HEK293 (cell line): ENCODE data around the gene TADA1.
A peak's percentile ranks its signal among the peaks of the same experiment; 100 is the strongest.

ENCODE experiments used
- CTCF ChIA-PET: fragments of 350-600 bp; formaldehyde crosslinking; extraction: SDS; loops from one replicate; lab custom pipeline; 2021; ENCODE audit warnings: antibody characterized with exemption; lab: Yijun Ruan, JAX
- POLR2A ChIA-PET: fragments of 300-600 bp; formaldehyde crosslinking; extraction: SDS; loops from one replicate; lab custom pipeline; 2020; ENCODE audit warnings: antibody characterized with exemption, inconsistent platforms; lab: Yijun Ruan, JAX
- H3K27ac ChIP-seq: fragments of 200-500 bp; sonication (Bioruptor generic); 2 replicates; pipeline ENCODE4 v1.5.1; 2014; ENCODE audit warnings: low read depth, low read length, control low read depth, inconsistent platforms; ENCODE audit errors: extremely low read depth
- H3K36me3 ChIP-seq, 2 experiments: fragments of 200-500 bp in 1 of 2; sonication (Bioruptor generic) in 1 of 2; 1 replicate in 1 of 2; 2 replicates in 1 of 2; pipeline ENCODE4 v1.5.1; 2014 to 2017; ENCODE audit warnings: inconsistent platforms in 2 of 2, low read length in 2 of 2; ENCODE audit not compliant: control insufficient read depth in 2 of 2, insufficient read depth in 1 of 2
- H3K4me1 ChIP-seq: fragments of 200-500 bp; sonication (Bioruptor generic); 2 replicates; pipeline ENCODE4 v1.5.1; 2014; ENCODE audit warnings: mild to moderate bottlenecking, low read length, inconsistent platforms; ENCODE audit not compliant: control insufficient read depth, insufficient read depth
- H3K4me3 ChIP-seq: 2 replicates; pipeline ENCODE4 v1.5.1; 2011; ENCODE audit warnings: low read depth, mild to moderate bottlenecking, control low read depth, low read length, moderate library complexity
- H3K9me3 ChIP-seq: fragments of 200-500 bp; sonication (Bioruptor generic); 2 replicates; pipeline ENCODE4 v1.5.1; 2014; ENCODE audit warnings: low read depth, low read length, inconsistent platforms; ENCODE audit not compliant: control insufficient read depth, insufficient read depth
- BCL11B ChIP-seq: fragments of 450-650 bp; formaldehyde crosslinking; IDR thresholded peaks from 2 replicates; pipeline ENCODE4 v1.5.1; 2016; ENCODE audit warnings: low read depth, missing biosample characterization, missing genetic modification characterization
- EGR2 ChIP-seq: fragments of 450-650 bp; formaldehyde crosslinking; IDR thresholded peaks from 2 replicates; pipeline ENCODE4 v1.5.1; 2016; ENCODE audit warnings: low read depth, missing biosample characterization, missing genetic modification characterization
- HOXD13 ChIP-seq: sonication (generic); formaldehyde crosslinking; IDR thresholded peaks from 2 replicates; pipeline ENCODE4 v1.8.0; 2022; ENCODE audit warnings: missing genetic modification reagents, borderline replicate concordance
- MZF1 ChIP-seq: fragments of 450-650 bp; formaldehyde crosslinking; IDR thresholded peaks from 2 replicates; pipeline ENCODE4 v1.5.1; 2017; ENCODE audit warnings: missing biosample characterization, missing genetic modification characterization, borderline replicate concordance
- OSR2 ChIP-seq: fragments of 450-650 bp; formaldehyde crosslinking; IDR thresholded peaks from 2 replicates; pipeline ENCODE4 v1.5.1; 2016; ENCODE audit warnings: missing biosample characterization, missing genetic modification characterization
- OVOL3 ChIP-seq: fragments of 450-650 bp; formaldehyde crosslinking; IDR thresholded peaks from 2 replicates; pipeline ENCODE4 v1.5.1; 2016; ENCODE audit warnings: missing biosample characterization, missing genetic modification characterization
- RBAK ChIP-seq: fragments of 450-650 bp; formaldehyde crosslinking; IDR thresholded peaks from 2 replicates; pipeline ENCODE4 v1.5.1; 2016; ENCODE audit warnings: missing biosample characterization, missing genetic modification characterization
- ZBTB11 ChIP-seq: fragments of 450-650 bp; formaldehyde crosslinking; conservative IDR thresholded peaks from 2 replicates; pipeline ENCODE4 v1.5.1; 2016; ENCODE audit warnings: low read depth, missing biosample characterization, missing genetic modification characterization
- ZBTB21 ChIP-seq: fragments of 450-650 bp; formaldehyde crosslinking; IDR thresholded peaks from 2 replicates; pipeline ENCODE4 v1.5.1; 2017; ENCODE audit warnings: missing biosample characterization, missing genetic modification characterization
- ZBTB6 ChIP-seq: fragments of 450-650 bp; formaldehyde crosslinking; IDR thresholded peaks from 2 replicates; pipeline ENCODE4 v1.5.1; 2017; ENCODE audit warnings: missing biosample characterization, missing genetic modification characterization
- ZFHX2 ChIP-seq: fragments of 450-650 bp; formaldehyde crosslinking; conservative IDR thresholded peaks from 2 replicates; pipeline ENCODE4 v1.5.1; 2016; ENCODE audit warnings: missing biosample characterization, missing genetic modification characterization
- ZFP69B ChIP-seq: fragments of 450-650 bp; formaldehyde crosslinking; IDR thresholded peaks from 2 replicates; pipeline ENCODE4 v1.5.1; 2016; ENCODE audit warnings: missing biosample characterization, missing genetic modification characterization
- ZNF121 ChIP-seq: fragments of 450-650 bp; formaldehyde crosslinking; IDR thresholded peaks from 2 replicates; pipeline ENCODE4 v1.5.1; 2016; ENCODE audit warnings: missing biosample characterization, missing genetic modification characterization
- ZNF157 ChIP-seq: fragments of 450-650 bp; formaldehyde crosslinking; IDR thresholded peaks from 2 replicates; pipeline ENCODE4 v1.5.1; 2016; ENCODE audit warnings: missing biosample characterization, missing genetic modification characterization
- ZNF2 ChIP-seq: fragments of 450-650 bp; formaldehyde crosslinking; IDR thresholded peaks from 2 replicates; pipeline ENCODE4 v1.5.1; 2016; ENCODE audit warnings: missing biosample characterization, missing genetic modification characterization
- ZNF202 ChIP-seq: fragments of 450-650 bp; formaldehyde crosslinking; IDR thresholded peaks from 2 replicates; pipeline ENCODE4 v1.5.1; 2016; ENCODE audit warnings: missing biosample characterization, missing genetic modification characterization, borderline replicate concordance
- ZNF274 ChIP-seq, 2 experiments: fragments of 200-500 bp in 1 of 2; fragments of 450-650 bp in 1 of 2; sonication (Bioruptor generic) in 1 of 2; formaldehyde crosslinking in 1 of 2; IDR thresholded peaks; 2 replicates each; pipeline versions ENCODE4 v1.5.1 to v1.6.1; 2014 to 2016; ENCODE audit warnings: borderline replicate concordance in 1 of 2, inconsistent platforms in 1 of 2, low read length in 1 of 2, missing biosample characterization in 1 of 2, missing genetic modification characterization in 1 of 2
- ZNF37A ChIP-seq: fragments of 450-650 bp; IDR thresholded peaks from 2 replicates; pipeline ENCODE4 v1.5.1; 2018; ENCODE audit warnings: missing biosample characterization, missing genetic modification characterization
- ZNF48 ChIP-seq: fragments of 450-650 bp; formaldehyde crosslinking; IDR thresholded peaks from 2 replicates; pipeline ENCODE4 v1.5.1; 2016; ENCODE audit warnings: missing biosample characterization, missing genetic modification characterization
- ZNF529 ChIP-seq: fragments of 450-650 bp; formaldehyde crosslinking; IDR thresholded peaks from 2 replicates; pipeline ENCODE4 v1.5.1; 2017; ENCODE audit warnings: missing genetic modification characterization, missing biosample characterization; ENCODE audit not compliant: insufficient replicate concordance
- ZNF624 ChIP-seq: fragments of 450-650 bp; formaldehyde crosslinking; IDR thresholded peaks from 2 replicates; pipeline ENCODE4 v1.5.1; 2017; ENCODE audit warnings: missing biosample characterization, missing genetic modification characterization
- ZNF626 ChIP-seq: fragments of 450-650 bp; sonication (Bioruptor Pico); formaldehyde crosslinking; IDR thresholded peaks from 2 replicates; pipeline ENCODE4 v1.5.1; 2018; ENCODE audit warnings: missing biosample characterization, missing genetic modification characterization, inconsistent platforms
- ZNF645 ChIP-seq: fragments of 450-650 bp; formaldehyde crosslinking; IDR thresholded peaks from 2 replicates; pipeline ENCODE4; 2016; ENCODE audit warnings: missing biosample characterization, missing genetic modification characterization
- ZNF76 ChIP-seq: fragments of 450-650 bp; formaldehyde crosslinking; IDR thresholded peaks from 2 replicates; pipeline ENCODE4; 2016; ENCODE audit warnings: low read depth, missing biosample characterization, missing genetic modification characterization, borderline replicate concordance
- ZNF830 ChIP-seq: fragments of 450-650 bp; IDR thresholded peaks from 2 replicates; pipeline ENCODE4 v1.5.0; 2018; ENCODE audit warnings: missing biosample characterization, missing genetic modification characterization, low read depth, mild to moderate bottlenecking, moderate library complexity

The TADA1 gene

GRCh38 chr1:166858726-166859419, 17.2 kb downstream of the TADA1 start:
- ChIA-PET POLR2A (interaction anchor here (0.6 kb wide), 1 partner anchor 350 kb away, joined by 6 read pairs; no protein-coding TSS in a partner anchor), CTCF (interaction anchor here (0.6 to 1.0 kb wide), 3 partner anchors 47 to 1377 kb away, joined by 3 to 4 read pairs (median 4); no protein-coding TSS in a partner anchor)
- peaks cover 22 to 92% of the 10 kb centered on the region in 2 experiments for H3K36me3 ChIP-seq
- TF ChIP-seq ZNF48 (tag by site-specific recombination), result no peak
- peak; percentile 61 for TF ChIP-seq ZFHX2 (tag by site-specific recombination)
- no peak for TF ChIP-seq OSR2 (tag by site-specific recombination)
- TF ChIP-seq EGR2 (tag by site-specific recombination), result peak; percentile 60
- TF ChIP-seq MZF1 (tag by site-specific recombination), result peak; percentile 23; the same call in 1 of the 2 replicates
- no peak overlapping the region for H3K27ac ChIP-seq
- H3K4me3 ChIP-seq, result no peak overlapping the region
- H3K4me1 ChIP-seq, result no peaks in the 10 kb centered on the region
- H3K9me3 ChIP-seq, result no peaks in the 10 kb centered on the region

- Histone ChIP-seq H3K4me3 (no peak overlapping the region), H3K9me3 (no peaks in the 10 kb centered on the region), H3K4me1 (no peaks in the 10 kb centered on the region), H3K36me3 (peaks cover 25 to 92% of the 10 kb centered on the region in 2 experiments), H3K27ac (no peak overlapping the region)
- ChIA-PET POLR2A (no interaction called here), CTCF (interaction anchor here (1.2 kb wide), 1 partner anchor 53 kb away, joined by 4 read pairs; no protein-coding TSS in a partner anchor)
- TF ChIP-seq RBAK (tag by site-specific recombination) (no peak), ZFP69B (tag by site-specific recombination) (no peak), ZNF202 (tag by site-specific recombination) (no peak), ZNF626 (tag by site-specific recombination) (no peak), ZNF2 (tag by site-specific recombination) (no peak), ZNF157 (tag by site-specific recombination) (no peak), ZNF645 (tag by site-specific recombination) (no peak), ZNF529 (tag by site-specific recombination) (no peak), OVOL3 (no peak), ZNF624 (tag by site-specific recombination) (no peak)
Observed at GRCh38 chr1:166857995-166858394, 18.1 kb downstream of the TADA1 start.

- no peak overlapping the region for H3K4me3 ChIP-seq
- no peak for TF ChIP-seq ZNF121 (tag by site-specific recombination)
- TF ChIP-seq ZNF274 (IDR thresholded peaks at IDR 0.05; ENCODE audit: low read length), result no peak
- TF ChIP-seq ZNF274 (tag by site-specific recombination; IDR thresholded peaks at IDR 0.05; ENCODE audit: borderline replicate concordance), result no peak
- TF ChIP-seq ZBTB11 (tag by site-specific recombination), result no peak
- no peak for TF ChIP-seq OSR2 (tag by site-specific recombination)
- no peak for TF ChIP-seq ZNF830 (tag by site-specific recombination)
- TF ChIP-seq BCL11B, result no peak
- TF ChIP-seq ZNF76 (tag by site-specific recombination), result no peak
- TF ChIP-seq ZNF37A, result no peak
- TF ChIP-seq HOXD13 (CRISPR knock-in tag), result no peak
- TF ChIP-seq ZBTB6 (tag by site-specific recombination), result no peak
- no peak for TF ChIP-seq ZBTB21 (tag by site-specific recombination)
- no peaks in the 10 kb centered on the region for H3K4me1 ChIP-seq
- ChIA-PET CTCF (interaction anchor here (0.6 kb wide), 1 partner anchor 157 kb away, joined by 4 read pairs; no protein-coding TSS in a partner anchor), POLR2A (interaction anchor here (0.7 to 1.3 kb wide), 2 partner anchors 11 to 16 kb away, joined by 4 read pairs; partner anchors contain the start of gene POGK)
- H3K36me3 ChIP-seq, result peaks cover 29 to 95% of the 10 kb centered on the region in 2 experiments
- no peaks in the 10 kb centered on the region for H3K9me3 ChIP-seq
- H3K27ac ChIP-seq, result no peak overlapping the region
Observed at GRCh38 chr1:166855558-166855957, 20.5 kb downstream of the TADA1 start.
